Putamen (tissue), 1 donor: ENCODE results near the gene PRRT3.
"Not testable (repeated sequence)": the region's sequence is repeated elsewhere in the genome, so short reads cannot be mapped to it uniquely, and the experiment has no call there.

Source experiments
- DNase-seq: peaks from one replicate; pipeline ENCODE4 v3.0.0-alpha.2; 2016; ENCODE audit warnings: low spot score

Gene PRRT3

DNA sequence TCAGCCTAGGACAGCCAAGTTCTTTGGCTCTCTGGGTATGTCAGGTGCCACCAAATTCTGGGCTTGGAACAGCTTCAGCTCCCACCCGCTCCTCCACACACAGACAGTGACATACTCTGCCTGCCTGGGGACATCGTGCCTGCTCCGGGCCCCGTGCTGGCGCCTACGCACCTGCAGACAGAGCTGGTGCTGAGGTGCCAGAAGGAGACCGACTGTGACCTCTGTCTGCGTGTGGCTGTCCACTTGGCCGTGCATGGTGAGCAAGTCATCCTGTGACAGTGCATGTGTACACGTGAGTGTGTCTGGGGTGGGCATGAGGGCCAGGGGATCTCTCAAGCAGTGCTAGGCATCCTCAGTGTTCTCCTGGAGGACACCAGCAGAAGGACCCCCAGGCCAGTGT, 34.4 kb downstream of the PRRT3 start:
- no peak for DNase-seq

DNA sequence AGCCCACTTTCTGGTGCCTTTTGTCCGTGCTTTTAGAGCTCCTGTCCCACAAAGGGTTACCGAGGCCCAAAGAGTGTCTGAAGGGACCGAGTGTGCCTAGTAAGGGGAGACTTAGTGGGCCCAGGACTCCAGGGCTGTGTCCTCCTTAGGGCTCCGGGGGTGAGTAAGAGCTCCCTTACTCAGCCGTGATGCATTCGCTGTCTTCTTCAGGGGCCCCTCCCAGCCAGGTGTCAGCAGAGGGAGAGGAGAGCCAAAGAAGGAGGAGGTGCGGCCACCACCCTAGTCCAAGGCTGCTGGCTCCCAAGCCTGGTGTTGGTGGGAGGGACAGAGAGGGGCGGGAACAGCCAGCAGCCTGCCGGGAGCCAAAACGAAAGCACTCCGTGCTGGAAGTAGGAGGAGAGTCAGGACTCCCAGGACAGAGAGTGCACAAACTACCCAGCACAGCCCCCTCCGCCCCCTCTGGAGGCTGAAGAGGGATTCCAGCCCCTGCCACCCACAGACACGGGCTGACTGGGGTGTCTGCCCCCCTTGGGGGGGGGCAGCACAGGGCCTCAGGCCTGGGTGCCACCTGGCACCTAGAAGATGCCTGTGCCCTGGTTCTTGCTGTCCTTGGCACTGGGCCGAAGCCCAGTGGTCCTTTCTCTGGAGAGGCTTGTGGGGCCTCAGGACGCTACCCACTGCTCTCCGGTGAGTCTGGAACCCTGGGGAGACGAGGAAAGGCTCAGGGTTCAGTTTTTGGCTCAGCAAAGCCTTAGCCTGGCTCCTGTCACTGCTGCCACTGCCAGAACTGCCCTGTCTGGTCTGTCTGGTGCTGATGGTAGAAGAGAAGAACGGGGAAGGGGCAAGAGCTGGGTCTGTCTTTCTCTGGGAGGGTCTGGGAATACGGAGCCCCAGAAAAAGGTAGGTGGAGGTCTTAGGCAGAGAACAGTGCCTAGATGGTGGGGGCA, 35.2 kb downstream of the PRRT3 start, which contains the start of gene IL17RC:
Gene IL17RC, plus strand, starts transcription at position 365 of the 947 bp plus-strand sequence. Its CDS starts 218 bp downstream, at position 583.
- peak; percentile 40 for DNase-seq

DNA sequence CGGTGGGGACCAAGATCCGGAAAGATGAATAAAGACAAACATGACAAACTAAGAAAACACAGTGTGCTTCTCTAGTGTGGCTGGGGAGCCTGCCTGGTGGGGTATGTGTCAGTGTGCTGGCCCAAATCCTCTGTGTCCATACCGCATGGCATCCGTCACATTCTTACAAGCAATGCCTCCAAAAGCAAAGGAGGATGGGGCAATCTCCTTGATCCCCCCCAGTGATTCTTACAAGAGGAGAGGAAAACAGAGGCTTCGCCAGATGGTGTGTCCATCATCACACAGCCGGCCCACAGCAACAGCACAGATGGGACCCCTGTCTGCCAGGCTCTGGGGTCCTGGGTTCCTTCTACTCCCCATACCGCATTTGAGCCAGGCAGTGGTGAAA, 35.9 kb downstream of the PRRT3 start:
- DNase-seq: no peak

DNA sequence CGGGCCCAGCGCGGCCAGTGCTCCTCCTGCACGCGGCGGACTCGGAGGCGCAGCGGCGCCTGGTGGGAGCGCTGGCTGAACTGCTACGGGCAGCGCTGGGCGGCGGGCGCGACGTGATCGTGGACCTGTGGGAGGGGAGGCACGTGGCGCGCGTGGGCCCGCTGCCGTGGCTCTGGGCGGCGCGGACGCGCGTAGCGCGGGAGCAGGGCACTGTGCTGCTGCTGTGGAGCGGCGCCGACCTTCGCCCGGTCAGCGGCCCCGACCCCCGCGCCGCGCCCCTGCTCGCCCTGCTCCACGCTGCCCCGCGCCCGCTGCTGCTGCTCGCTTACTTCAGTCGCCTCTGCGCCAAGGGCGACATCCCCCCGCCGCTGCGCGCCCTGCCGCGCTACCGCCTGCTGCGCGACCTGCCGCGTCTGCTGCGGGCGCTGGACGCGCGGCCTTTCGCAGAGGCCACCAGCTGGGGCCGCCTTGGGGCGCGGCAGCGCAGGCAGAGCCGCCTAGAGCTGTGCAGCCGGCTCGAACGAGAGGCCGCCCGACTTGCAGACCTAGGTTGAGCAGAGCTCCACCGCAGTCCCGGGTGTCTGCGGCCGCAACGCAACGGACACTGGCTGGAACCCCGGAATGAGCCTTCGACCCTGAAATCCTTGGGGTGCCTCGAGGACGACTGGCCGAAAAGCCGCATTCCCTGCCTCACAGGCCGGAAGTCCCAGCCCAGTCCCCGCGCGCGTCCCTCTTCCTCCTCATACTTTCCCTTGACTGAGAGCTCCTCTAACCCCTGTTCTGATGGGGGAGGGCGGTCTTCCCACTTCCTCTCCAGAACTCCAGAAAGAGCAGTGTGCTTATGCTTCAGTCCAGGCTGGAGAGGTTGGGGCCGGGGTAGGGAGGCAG, 36.7 kb downstream of the PRRT3 start:
- DNase-seq: no peak

DNA sequence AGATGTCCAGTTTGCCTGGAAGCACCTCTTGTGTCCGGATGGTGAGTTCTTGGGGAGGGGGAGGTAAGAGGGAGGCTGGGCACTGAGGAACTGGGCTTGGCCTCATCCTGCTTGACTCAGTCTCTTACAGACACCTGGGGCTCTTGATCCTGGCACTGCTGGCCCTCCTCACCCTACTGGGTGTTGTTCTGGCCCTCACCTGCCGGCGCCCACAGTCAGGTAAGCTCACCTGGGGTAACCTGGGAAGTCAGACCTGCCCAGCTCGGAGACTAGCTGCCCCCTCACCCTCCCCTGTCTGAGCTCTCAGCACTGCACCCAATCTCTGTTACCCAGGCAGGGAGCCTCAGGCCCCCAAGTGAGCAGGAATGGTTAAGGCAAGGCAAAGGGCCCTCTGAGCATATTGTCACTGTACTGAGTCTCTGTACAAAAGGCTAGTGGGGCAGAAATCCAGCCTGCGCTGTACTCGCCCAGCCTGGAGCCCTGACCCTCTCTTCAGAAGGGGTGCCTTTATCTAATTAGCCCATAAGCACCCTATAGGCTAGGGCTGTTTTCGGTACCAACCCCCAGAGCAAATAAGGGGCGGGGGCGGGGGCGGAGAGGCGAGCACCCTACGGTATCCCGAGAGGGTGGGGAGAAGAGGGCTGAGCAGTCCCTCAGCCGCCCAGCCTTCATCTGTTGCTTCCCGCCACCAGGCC, 37.5 kb downstream of the PRRT3 start:
- no peak for DNase-seq

DNA sequence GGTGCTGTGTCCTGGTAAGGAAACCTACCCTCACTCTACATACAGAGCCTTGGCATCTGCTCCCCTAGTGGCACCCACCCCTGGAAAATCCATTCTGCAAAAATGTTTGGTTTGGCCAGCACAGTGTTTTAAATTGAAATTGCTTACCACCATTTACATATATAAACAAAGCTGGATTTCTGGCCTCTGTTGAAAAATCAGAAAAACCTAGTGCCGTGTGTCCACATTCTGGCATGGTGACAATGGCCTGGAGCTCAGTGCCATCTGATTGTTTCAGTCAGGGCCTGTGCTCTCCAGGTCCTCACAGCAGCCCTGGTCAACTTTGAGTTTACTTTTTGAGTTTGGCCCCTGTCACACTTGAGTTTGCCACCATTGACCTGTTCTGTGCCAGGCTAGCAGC, 38.2 kb downstream of the PRRT3 start:
- no peak for DNase-seq

DNA sequence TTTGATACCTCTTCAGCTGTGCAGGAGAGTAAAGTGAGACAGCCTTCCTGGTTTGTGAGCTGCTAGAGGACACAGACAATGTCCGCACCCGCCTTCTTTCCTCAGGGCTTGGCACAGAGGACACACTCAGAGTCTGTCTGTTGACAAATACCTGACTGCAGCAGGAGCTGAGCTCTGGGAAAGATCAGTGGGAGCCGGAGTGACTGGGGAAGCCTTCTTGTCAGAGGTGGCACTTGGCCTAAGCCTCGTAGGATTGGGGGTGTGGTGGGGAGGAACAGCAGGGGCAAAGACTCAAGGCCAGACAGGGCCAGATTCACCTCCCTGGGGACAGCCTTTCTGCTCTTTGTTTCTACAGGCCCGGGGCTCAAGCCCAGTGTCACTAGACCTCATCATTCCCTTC, 38.6 kb downstream of the PRRT3 start:
- DNase-seq: no peak

DNA sequence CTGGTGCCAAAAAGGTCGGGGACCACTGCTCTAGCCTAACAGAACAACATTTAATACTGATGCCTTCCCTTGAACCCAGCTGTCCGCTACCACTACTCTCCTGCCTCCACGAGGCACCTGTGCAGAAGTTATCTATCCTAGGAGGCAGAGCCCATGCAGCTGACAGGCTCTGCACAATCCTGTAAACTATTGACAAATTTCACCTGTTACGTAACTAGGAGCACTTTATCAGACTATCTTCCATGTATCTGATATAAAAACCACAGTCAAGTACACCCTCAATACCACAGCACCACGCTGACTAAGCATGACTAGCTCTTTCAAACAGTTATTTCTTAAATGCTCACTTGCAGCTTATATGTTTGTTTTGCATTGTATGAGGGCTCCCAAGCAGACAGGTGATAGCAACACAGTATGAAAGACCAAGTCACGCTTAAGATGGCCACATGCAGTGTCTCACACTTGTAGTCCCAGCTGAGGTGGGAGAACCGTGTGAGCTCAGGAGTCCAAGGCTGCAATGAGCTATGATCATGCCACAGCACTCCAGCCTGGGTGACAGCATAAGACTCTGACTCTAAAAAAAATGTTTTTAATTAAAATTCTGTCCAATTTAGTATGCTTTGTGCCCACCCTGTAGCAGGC, 39.8 kb downstream of the PRRT3 start:
- no peak for DNase-seq

DNA sequence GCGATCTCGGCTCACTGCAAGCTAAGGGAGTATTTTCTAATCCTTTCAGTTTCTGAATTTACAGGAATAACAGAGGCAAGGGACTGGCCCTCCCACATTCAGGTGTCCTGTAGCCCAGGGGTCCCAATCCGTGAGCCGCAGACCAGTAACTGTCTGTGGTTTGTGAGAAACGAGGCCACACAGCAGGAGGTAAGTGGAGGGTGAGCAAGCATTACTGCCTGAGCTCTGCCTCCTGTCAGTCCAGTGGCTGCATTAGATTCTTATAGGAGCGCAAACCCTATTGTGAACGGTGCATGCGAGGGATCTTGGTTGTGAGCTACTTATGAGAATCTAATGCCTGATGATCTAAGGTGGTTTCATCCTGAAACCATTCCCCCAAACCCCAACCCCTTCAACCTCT, 40.3 kb downstream of the PRRT3 start:
- DNase-seq: no peak

DNA sequence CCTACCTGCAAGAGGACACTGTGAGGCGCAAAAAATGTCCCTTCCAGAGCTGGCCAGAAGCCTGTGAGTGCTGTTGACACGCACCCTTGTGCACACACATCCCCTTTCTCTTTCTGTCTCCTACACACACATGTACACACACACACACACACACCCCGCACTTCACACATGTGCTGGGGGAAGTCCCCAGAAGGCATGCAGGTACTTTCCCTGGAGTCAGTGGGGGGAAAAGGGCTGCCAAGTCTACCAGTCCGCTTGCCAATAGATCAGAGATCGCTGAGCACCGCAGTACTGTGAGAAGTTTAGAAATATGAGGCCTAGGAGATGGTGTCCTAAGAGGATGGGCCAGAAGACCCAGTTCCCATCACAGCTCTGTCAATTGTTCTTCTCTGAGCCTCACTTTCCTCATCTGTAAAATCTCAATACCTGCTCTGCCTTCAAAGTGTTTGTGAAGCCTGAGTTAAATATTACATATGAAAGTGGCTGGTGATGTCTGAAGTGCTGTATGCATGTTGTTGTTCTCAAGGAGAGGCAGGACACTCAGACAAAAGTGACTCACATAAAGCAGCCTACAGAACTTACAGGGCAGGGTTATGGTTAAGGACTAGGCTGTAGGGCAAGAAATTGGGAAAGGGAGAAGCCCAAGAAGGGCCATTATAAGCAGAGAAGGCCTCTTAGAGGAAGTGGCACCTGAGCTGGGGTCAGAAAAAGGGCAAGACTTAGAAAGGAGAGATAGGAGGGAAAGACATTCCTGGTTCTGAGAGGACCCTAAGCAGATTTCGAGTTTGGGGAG, 42.8 kb downstream of the PRRT3 start:
- DNase-seq: no peak

DNA sequence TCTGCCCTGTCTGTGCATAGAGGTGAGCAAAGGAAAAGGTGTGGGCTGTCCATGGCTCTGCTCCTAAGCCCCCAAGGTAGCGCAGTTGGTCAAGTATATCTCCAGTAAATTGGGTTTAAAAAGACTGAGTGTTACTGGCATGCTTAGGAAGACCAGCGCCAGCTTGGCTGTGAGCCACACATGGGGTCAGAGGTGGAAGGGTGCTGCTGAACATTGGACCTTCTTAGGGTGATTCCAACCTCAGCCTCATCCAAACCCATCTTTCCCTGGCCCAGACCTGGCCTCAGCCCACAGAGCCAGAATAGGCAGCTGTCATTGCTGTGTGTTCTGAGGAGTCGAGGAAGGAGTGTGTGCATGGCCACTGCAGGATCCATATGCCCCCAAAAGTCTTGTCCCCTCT, 43.9 kb downstream of the PRRT3 start:
- DNase-seq: no peak

DNA sequence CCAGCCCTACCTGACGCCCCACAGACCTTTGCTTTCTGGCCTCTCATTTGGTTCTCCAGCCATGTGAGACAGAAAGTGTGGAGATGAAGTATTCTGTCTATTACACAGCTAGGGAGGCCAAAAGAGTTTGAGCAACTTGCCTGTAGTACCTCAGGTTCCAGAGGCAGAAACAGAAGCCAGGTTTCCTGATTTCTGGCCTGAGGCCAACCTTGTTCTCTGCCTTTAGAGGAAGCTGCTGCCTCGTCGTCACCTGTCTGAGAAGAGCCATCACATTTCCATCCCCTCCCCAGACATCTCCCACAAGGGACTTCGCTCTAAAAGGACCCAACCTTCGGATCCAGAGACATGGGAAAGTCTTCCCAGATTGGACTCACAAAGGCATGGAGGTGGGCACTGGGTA, 45.7 kb downstream of the PRRT3 start:
- DNase-seq: no peak

DNA sequence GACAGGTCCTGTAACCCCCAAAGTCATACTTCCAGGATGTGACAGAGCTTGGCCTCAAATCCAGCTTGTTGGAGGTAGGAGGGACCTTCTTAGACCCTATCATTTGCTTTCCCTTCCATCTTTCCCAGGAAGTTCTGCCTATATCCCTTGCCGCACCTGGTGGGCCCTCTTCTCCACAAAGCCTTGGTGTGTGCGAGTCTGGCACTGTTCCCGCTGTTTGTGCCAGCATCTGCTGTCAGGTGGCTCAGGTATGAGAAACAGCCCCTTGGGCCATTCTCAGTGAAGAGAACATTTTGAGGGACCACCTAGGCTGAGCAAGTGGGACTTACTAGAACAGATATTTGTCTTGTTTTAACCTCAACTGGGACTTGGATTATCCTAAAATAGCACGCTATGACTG, 48.3 kb downstream of the PRRT3 start:
- no peak for DNase-seq

DNA sequence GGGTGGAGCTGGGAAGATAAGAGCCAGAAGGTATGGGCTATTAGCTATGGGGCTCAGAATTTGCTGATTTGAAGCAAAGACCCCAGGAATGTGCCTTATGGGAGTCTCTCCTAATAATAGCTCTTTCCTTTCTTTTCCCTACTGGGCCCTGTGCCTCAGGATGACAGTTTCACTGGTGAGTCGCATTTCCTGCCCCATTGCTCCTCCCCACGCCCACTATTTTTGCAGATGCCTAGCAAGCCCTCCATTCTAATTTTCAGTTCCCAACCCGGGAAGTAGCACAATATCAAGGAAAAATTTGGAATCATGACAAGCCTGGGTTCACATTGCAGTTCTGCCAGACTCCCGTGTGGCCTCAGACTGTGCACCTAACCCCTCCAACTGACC, 49.0 kb downstream of the PRRT3 start:
- no peak for DNase-seq

DNA sequence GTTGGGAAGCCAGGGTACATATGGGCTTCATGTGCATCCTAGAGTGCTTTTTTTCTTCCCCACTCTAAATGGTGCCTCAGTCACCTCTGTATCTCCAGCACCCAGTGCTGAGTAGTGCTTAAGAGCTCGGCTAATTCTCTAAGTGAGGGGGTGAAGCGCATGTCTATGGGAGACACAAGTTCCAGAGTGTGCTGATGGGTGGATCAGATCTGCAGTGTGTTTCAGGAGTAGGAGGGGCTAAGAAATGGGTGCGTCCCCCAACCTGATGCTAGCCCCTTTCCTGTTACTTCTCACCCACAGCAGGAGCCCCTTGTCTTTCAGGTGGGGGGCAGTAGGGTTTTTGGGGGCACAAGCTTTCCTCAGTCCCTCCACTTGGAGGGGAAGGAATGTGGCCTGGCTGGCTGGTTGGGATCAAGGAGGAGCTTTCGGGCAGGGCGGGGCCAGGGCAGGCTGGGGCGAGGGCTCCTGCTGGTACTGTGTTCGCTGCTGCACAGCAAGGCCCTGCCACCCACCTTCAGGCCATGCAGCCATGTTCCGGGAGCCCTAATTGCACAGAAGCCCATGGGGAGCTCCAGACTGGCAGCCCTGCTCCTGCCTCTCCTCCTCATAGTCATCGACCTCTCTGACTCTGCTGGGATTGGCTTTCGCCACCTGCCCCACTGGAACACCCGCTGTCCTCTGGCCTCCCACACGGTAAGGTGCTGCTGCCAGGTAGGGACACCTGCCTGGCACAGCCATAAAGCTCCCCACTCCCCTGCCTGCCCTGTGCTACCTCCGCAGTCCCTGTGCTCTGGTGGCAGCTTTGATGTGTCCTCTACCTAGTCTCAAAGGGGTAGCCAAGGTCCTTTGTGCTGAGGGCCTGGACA, 49.6 kb downstream of the PRRT3 start, which contains the start of gene IL17RE:
Gene IL17RE, plus strand, starts transcription at position 477 of the 866 bp plus-strand sequence. Its CDS starts 85 bp downstream, at position 562.
- peak; percentile 37 for DNase-seq

DNA sequence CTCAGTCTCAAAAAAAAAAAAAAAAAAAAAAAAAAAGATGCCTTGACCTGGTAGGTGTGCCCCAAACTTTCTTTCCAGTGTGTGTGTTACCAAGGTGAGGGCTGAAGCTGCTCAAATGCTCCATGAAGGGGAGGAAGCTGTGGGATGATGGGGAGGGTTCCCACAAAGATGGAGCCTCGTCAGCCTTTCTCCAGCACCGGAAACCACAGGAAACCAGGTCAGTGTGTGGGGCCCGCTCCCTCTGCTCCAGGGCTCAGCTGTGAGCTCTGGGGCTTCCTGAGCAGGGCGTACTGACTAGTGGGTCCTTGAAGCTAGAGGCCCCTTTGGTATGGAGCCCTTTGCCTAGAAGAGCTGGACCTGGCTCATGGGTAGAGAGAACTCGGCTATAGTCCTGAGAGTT, 50.2 kb downstream of the PRRT3 start:
- DNase-seq: no peak

DNA sequence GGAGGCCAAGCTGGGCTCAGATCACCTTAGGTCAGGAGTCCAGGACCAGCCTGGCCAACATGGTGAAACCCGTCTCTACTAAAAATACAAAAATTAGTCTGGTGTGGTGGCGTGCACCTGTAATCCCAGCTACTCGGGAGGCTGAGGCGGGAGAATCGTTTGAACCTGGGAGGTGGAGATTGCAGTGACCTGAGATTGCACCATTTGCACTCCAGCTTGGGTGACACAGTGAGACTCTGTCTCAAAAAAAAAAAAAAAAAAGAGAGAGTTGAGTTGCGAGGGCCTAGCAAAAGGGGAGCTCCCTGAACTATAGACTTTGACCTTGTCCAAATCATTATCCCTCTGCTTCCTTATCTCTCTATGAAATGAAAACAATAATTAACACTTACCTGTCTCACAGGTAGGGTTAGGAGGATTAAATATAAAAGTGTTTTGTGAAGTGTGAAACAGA, 51.2 kb downstream of the PRRT3 start:
- DNase-seq: not testable (repeated sequence)

DNA sequence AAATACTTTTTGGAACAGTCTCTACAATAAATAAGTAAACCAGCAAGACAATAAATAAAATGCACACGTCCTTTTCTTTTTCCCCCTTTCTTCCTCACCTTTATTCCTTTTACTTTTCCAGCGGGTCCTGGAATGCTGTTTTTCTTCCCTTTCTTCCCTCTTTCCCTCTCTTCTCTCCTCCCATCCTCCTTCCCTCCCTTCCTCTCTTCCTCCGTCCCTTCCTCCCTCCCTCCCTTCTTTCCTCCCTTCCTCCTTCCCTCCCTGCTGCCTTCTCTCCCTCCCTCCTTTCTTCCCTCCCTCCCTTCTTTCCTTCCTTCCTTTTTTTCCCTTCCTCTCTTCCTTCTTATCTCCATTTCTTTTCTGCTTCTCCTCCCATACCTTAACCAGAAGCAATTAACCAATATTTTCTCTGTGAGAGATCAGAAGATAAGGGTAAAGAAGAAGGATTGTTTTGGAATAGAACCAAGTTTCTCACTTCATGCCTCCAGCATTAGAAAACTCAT, 52.9 kb downstream of the PRRT3 start:
- DNase-seq: no peak

DNA sequence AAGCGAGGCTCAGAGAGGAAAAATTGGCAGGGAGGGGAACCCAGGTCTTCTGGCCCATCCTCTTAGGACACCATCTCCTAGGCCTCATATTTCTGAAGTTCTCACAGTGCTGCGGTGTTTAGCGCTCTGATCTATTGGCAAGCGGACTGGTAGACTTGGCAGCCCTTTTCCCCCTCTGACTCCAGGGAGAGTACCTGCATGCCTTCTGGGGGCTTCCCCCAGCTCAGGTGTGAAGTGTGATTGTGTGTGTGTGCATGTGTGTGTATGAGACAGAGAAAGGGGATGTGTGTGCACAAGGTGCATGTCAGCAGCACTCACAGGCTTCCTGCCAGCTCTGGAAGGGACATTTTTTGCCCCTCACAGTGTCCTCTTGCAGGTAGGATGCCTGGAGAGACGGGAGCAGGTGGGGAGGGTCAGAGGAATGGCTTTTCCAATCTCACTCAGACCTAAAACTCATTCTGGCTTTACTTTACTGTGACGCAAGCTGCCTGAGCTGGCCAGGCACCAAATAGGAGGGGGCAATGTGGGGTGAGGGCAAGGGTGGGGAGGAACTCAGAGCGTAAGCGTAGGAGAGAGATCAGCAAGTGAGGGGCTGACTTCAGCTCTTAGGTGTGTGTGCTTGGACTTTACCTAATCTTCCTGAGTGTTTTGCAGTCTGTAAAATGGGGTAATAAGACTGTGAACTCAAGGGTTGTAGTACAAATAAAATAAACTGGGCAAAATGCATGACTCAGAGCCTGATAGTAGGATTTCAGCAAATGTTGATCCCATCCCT, 53.6 kb downstream of the PRRT3 start:
- DNase-seq: no peak
